GM19035 (cell line): ENCODE measurements around the gene SEC24D.
"Not testable (repeated sequence)": the region's sequence is repeated elsewhere in the genome, so short reads cannot be mapped to it uniquely, and the experiment has no call there.

Source experiments
- ATAC-seq: cut with Tn5 transposase; IDR thresholded peaks from one replicate; pipeline ENCODE4 v1.9.1; 2021; ENCODE audit not compliant: unreplicated experiment

SEC24D gene

DNA sequence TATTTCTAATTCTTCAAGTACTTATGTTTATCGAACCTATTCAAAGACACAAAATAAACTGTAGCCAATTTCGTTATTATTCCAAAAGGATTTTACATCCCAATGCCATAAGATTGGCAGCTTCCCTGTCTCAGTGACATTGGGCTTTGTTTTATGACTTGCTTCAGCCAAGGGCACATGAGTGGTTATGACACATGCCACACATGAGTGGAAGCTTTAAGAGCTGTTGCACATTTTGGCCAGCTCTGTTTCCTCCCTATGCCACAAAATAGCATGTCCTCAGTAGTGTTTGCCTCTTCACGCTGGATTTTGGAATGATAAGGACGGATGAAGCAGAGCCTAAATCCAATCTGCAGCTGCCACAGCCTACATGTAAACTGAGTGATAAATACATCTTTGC is 21.9 kb downstream of the SEC24D start:
- no peak for ATAC-seq

DNA sequence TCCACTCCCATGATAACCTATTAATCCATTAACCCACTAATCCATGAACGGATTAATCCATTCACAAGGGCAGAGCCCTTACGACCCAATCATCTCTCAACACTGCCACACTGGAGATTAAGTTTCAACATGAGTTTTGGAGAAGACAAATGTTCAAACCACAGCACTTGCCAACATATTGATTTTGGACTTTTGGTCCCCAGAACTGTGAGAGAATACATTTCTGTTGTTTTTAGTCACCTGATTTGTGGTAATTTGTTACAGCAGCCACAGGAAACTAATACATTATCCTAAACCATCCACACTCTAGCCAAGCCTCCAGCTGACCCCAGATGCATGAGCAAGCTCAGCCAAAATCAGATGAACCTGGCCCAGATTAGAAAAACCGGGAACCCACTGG is 22.4 kb downstream of the SEC24D start:
- no peak for ATAC-seq

DNA sequence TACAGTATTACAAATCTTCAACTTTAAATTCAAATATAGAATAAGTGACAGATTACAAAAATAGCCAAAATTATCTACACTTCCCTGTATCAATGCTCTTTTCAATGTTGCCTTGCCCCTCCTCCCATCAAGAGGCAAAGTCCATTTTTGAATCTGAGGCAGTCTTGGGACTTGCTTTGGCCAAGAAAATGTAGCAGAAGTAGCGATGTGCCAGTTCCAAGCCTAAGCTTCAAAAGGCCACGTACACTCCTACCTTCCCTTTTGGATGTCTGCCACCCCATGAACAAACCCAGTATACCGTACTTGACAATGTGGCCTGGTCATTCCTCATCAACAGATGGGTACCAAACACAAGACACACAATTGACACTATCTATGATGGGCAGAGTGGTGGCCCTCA is 24.1 kb downstream of the SEC24D start:
- ATAC-seq, result no peak

DNA sequence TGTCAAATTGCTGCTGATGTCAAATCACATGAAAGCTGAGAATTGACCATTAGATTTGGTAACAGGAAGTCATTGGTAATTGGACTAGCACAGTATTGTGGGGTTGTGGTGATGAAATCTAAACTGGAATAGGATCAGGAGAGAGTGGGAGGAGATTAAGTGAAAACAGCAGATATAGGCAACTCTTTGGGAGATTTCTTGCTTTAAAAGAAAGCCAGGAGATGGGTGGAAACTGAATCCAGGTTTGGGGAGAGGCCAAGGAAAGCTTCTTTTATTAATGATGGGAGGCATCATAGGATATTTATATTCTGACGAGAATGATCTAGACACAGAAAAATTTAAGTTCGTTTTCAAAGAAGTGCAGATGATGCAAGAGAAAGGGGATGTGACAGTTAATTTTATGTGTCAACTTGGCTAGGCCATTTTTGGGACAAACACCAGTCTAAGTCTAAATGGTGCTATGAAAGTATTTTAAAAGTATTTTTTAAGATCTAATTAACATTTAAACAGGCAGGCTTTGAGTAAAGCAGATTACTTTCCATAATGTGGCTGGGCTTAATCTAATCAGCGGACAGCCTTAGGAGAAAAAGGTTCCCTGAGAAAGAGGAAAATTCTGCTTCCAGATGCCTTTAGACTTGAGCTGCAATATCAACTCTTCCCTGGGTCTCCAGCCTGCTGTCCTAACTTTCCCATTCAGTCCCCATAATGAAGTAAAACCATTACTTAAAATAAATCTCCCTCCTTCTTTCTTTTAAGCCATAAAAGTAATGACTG is 24.7 kb downstream of the SEC24D start:
- no peak for ATAC-seq

DNA sequence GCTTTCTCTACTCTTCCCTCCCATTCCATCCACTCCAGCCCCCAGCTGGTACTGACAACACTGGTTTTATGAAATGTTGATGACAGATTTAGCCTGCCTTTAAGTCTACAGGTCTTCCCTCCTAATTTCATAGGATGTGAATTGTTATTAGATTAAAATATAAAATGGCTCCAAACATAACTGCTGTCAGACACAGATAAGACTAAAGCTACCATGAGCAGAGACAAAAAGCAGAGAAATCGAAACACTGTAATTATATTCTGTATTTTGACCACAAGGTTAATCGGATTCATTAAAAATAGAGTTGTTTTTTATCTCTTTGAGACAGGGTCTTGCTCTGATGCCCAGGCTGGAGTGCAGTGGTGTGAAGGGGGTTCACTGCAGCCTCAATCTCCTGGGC is 28.3 kb downstream of the SEC24D start:
- ATAC-seq, result no peak

DNA sequence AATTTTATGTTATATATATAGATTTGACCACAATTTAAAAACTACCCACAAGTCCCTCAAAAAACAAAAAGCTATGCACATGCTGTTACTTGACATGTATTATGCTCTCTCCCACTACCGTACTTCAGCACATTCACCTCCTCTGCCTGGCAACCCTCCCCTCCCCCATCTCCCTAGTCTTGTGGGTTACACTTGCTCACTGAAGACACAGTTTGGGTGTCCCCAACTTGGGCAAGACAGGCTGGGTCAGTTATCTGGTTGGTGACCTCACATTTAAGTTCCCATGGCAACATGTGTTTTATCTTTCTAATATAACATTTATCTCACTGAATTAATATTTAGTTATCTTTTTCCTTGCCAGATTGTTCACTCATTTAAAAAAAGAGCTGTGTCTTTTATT is 32.7 kb downstream of the SEC24D start:
- no peak for ATAC-seq

DNA sequence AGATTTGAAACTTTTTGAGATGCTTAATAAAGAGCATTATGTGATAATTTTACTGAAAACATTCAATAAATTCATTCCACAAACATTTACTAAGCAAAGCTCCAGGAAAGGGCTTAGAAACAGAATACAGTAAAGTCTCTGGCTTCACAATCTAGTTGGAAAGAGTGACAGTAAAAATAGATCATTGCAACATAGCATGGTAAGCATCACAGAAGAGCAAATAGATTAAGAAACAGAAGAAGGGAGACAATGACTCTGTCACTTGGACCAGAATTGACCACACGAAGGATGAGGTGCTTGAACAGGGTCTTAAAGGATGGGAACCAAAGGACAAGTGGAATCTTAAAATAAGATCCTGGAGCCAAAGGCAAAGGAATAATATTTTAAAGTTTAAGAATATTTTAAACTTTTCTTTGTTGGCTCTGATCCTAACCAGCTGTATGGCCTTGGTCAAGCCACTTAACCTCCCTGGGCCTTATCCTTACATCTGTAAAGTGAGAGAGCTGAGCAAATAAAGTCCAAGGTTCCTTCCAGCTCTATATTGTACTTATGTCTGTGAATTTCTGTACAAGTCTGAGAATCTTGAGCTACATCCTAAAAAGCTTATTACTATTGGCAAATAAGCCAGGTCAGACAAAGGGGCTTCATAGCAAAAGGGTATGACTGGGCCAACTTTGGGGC is 33.9 kb downstream of the SEC24D start:
- ATAC-seq, result no peak

DNA sequence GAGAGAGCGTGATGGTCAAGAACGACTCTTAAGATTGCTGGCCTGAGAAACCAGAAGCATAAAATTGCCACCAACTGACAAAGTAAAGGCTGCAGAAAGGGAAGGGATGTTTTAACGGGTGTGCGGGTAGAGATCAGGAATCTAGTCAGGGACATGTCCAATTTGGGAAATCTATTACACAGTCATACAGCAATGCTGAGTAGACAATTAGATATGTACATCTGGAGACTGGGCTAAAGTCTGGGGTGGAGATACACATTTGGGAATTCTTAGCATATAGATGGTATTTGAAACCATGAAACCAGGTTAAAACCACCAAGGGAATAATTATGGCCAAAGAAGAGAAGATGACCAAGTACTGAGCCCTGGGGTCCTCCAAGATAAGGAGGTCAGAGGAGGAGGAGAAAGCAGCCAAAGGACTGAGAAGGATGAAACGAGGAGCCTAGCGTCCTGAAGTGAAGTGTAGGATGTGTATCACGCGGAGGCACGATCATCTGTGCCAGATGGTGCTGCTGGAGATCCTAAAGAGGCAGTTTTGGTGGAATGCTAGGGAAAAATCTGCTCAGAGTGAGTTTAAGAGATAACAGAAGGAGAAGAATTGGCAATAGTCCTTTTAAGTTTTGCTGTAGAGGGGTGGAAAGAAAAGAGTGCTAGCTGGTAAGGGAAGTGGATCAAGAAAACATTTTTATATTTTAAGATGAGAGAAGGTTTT is 36.5 kb downstream of the SEC24D start:
- ATAC-seq, result no peak

DNA sequence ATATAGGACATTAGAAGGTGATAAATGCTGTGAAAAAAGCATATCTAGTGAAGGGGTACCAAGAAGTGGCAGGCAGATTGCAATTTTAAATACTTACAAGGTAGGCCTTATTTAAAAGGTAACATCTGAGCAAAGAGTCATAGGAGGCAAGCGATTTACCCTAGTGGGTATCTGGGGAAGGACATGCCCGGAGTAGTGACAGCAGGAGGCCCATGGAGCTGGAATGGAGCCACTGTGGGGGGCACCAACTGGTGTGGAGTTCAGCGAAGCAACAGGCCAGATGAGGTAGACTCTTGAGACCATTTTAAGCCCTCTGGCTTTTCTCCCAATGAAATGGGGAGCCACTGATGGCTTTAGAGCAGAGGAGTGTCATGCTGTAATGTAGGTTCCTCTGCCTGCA is 37.3 kb downstream of the SEC24D start:
- ATAC-seq, result no peak

DNA sequence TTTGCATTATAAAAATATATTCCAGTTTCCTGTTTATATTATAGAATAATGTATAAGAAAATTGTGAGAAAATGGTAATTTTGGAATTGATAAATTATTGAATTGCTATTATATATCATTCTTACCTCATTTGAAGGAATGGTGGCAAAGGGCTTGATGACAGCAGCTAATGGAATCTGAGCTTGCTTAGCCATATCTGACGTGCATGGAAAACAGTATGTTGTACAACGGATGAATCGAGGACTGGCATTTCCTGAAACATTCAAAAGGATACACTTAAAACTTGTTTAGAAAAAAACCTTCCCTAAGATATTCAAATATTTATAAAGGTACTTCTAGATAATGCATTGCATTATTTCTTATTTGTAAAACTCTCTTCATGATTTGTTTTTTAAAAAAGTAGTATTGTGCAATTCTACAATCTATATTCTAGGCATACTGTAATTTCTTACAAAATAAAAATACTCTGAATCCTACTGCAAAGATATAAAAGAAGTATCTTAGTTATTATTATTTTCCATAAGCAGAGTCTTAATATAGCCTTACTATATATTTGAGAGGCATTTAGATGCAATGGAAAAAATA is 38.3 kb downstream of the SEC24D start:
- no peak for ATAC-seq

DNA sequence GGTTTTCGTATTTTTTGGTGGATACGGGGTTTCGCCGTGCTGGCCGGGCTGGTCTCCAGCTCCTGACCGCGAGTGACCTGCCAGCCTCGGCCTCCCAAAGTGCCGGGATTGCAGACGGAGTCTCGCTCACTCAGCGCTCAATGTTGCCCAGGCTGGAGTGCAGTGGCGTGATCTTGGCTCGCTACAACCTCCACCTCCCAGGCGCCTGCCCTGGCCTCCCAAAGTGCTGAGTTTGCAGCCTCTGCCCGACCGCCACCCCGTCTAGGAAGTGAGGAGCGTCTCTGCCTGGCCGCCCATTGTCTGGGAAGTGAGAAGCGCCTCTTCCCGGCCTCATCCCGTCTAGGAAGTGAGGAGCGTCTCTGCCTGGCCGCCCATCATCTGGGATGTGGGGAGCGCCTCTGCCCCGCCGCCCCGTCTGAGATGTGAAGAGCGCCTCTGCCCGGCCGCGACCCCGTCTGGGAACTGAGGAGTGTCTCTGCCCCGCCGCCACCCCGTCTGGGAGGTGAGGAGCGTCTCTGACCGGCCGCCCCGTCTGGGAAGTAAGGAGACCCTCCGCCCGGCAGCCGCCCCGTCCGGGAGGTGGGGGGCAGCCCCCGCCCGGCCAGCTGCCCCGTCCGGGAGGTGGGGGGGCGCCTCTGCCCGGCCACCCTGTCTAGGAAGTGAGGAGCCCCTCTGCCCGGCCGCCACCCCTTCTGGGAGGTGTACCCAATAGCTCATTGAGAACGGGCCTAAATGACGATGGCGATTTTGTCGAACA is 44.1 kb downstream of the SEC24D start:
- ATAC-seq, result not testable (repeated sequence)

DNA sequence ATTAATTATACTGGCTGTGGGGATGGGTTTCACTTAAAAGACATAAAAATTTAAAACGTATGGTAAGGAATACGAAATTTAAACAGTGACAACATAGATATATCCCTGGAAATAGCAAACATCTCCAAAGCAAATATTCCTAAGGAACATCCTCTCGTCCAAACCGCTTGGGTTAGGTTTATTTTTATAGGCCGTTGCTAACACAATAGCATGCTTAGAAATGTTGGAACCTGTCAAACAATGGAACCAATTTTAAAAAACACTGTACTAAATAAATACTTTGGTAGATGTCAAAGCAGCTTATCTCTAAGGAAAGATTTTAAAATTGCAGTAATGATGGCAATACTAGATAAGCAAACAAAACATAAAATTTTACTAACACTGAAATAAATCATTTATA is 45.4 kb downstream of the SEC24D start:
- ATAC-seq, result no peak

DNA sequence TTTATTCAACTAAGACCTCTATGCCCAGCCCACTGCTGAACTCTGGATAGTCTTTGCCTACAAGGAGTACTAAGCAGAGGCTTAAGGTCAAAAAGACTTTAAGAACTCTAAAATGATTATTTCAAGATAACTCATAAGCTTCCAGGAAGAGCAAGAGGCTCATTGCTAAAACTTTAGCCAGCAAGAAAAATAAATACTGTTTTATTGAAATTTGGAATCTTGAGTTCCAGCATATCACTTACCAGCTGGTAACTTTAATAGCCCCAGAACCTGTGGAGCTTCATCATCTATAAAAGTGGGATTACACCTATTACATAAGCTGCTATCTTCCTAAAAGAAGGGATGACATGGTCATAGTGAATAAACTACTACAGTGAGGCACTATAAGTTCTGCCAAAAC is 47.0 kb downstream of the SEC24D start:
- ATAC-seq, result no peak

DNA sequence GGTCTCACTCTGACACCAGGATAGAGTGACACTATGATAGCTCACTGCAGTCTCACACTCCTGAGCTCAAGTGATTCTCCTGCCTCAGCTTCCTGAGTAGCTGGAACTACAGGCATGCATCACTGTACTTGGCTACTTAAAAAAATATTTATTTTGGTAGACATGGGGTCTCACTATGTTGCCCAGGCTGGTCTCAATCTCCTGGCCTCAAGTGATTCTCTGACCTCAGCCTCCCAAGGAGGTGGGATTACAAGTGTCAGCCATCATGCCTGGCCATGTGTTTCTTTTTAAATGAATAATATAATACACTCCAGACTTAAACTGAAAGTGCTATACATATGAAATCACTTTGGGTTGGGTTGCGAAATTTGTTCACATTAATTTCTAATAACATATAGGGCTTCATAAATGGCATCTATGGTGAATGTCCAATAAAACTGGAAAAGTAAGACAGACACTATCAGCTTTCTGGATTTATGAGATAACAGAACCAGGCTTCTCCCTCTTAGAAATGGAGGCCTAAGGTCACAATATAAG is 48.0 kb downstream of the SEC24D start:
- ATAC-seq, result no peak

DNA sequence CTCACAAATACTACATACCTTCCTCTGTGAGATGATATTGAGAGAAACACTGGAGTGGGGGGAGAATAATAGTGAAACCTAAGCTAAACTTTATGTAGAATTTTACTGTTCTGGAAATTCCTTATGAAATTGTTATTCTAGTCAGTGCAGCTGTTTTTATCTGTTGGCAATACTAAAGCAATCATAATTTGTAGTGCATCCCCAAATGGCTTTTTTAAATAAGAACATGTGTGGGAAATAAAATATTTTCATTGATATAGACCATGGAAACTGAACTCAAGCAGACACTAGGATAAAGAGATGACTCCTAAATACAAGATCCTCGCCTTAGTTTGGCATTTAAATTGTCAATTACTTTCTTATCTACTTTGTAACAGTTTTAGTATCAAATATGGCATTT is 51.1 kb downstream of the SEC24D start:
- ATAC-seq, result no peak

DNA sequence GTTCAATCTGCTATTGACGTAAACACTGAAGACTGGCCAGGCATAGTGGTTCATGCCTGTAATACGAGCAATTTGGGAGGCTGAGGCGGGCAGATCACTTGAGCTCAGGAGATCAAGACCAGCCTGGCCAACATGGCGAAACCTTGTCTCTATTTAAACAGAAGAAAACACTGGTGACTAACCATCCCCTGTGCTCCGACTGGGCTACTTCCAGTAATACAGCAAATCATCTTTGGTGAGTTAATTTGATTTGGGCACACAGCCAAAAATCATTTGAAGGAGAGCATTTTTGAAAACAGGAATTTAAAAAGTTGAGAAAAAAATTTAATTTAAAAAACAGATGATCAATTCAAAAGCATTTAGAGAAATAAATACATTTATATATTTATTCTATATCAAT is 52.0 kb downstream of the SEC24D start:
- ATAC-seq, result no peak

DNA sequence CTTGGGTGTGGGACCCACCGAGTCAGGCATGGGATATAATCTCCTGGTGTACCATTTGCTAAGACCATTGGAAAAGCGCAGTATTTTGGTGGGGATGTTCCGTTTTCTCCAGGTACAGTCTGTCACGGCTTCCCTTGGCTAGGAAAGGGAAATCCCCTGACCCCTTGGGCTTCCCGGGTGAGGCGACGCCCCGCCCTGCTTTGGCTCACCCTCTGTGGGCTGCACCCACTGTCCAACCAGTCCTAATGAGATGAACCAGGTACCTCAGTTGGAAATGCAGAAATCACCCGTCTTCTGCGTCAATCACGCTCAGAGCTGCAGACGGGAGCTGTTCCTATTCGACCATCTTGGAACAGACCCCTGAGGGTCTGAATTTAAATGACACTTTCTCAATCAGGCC is 53.0 kb downstream of the SEC24D start:
- ATAC-seq, result not testable (repeated sequence)

DNA sequence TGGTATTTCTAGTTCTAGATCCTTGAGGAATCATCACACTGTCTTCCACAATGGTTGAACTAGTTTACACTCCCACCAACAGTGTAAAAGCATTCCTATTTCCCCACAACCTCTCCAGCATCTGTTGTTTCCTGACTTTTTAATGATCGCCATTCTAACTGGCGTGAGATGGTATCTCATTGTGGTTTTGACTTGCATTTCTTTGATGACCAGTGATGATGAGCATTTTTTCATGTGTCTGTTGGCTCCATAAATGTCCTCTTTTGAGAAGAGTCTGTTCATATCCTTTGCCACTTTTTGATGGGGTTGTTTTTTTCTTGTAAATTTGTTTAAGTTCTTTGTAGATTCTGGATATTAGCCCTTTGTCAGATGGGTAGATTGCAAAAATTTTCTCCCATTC is 58.3 kb downstream of the SEC24D start:
- not testable (repeated sequence) for ATAC-seq

DNA sequence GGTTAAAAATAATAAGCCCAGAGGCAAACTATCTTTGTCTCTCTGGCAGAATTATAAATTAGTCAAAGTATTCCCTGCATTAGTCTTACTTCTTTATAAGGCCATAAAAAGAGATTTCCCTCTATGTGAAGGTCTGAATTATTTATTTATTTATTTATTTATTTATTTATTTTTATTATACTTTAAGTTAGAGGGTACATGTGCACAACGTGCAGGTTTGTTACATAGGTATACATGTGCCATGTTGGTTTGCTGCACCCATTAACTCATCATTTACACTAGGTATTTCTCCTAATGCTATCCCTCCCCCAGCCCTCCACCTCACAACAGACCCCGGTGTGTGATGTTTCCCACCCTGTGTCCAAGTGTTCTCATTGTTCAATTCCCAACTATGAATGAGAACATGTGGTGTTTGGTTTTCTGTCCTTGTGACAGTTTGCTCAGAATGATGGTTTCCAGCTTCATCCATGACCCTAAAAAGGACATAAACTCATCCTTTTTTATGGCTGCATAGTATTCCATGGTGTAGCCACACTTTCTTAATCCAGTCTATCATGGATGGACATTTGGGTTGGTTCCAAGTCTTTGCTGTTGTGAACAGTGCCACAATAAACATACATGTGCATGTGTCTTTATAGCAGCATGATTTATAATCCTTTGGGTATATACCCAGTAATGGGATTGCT is 58.8 kb downstream of the SEC24D start:
- ATAC-seq, result not testable (repeated sequence)
